Coronary artery (tissue), 2 donors: ENCODE data around the gene MATN1.
"Not testable (repeated sequence)": the region's sequence is repeated elsewhere in the genome, so short reads cannot be mapped to it uniquely, and the experiment has no call there.

Experiments used
- DNase-seq: peaks from one replicate; pipeline ENCODE4 v3.0.0-alpha.2; 2017; ENCODE audit warnings: low spot score
- H3K27ac ChIP-seq, 2 donors: fragments of 200-600 bp; sonication (generic); one replicate each; pipeline ENCODE4 v1.5.1; 2016 to 2019
- H3K4me3 ChIP-seq: fragments of 200-600 bp; sonication (generic); 2 replicates; pipeline ENCODE4 v1.5.1; 2016; ENCODE audit warnings: mild to moderate bottlenecking, moderate library complexity
- TF ChIP-seq, protein P1 (sequence below): fragments of 200-600 bp; sonication (generic); IDR thresholded peaks from one replicate; pipeline ENCODE4 v1.5.1; 2019; ENCODE audit warnings: antibody characterized with exemption

MATN1 gene, protein sequence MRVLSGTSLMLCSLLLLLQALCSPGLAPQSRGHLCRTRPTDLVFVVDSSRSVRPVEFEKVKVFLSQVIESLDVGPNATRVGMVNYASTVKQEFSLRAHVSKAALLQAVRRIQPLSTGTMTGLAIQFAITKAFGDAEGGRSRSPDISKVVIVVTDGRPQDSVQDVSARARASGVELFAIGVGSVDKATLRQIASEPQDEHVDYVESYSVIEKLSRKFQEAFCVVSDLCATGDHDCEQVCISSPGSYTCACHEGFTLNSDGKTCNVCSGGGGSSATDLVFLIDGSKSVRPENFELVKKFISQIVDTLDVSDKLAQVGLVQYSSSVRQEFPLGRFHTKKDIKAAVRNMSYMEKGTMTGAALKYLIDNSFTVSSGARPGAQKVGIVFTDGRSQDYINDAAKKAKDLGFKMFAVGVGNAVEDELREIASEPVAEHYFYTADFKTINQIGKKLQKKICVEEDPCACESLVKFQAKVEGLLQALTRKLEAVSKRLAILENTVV

DNA sequence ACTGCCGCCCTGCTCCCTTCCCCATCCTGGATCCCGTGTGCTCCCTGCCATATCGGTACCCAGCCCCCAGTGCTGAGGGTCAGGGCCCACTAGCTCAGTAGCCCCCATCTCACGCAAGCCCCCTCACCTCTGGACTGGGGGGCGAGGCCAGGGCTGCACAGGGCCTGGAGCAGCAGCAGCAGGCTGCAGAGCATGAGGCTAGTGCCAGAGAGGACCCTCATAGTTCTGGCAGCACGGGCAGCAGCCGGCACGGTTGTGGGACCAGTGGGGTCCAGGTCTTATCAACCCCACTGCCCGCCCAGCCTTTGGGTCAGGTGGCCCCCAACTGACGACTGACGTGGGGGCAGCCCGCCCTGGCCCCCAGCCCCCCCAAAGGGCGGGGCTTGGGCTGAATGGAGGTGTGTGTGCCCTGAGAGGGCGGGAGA, at the start of gene MATN1:
Gene MATN1 (minus strand): TSS at position 255 of the 425 bp plus-strand sequence. CDS start 34 bp downstream, at position 221.
- TF ChIP-seq, protein P1, sequence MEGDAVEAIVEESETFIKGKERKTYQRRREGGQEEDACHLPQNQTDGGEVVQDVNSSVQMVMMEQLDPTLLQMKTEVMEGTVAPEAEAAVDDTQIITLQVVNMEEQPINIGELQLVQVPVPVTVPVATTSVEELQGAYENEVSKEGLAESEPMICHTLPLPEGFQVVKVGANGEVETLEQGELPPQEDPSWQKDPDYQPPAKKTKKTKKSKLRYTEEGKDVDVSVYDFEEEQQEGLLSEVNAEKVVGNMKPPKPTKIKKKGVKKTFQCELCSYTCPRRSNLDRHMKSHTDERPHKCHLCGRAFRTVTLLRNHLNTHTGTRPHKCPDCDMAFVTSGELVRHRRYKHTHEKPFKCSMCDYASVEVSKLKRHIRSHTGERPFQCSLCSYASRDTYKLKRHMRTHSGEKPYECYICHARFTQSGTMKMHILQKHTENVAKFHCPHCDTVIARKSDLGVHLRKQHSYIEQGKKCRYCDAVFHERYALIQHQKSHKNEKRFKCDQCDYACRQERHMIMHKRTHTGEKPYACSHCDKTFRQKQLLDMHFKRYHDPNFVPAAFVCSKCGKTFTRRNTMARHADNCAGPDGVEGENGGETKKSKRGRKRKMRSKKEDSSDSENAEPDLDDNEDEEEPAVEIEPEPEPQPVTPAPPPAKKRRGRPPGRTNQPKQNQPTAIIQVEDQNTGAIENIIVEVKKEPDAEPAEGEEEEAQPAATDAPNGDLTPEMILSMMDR: no peak
- Histone ChIP-seq H3K27ac (no peak within 1 kb of the TSS), H3K4me3 (no peak within 1 kb of the TSS)
- DNase-seq: no peak

DNA sequence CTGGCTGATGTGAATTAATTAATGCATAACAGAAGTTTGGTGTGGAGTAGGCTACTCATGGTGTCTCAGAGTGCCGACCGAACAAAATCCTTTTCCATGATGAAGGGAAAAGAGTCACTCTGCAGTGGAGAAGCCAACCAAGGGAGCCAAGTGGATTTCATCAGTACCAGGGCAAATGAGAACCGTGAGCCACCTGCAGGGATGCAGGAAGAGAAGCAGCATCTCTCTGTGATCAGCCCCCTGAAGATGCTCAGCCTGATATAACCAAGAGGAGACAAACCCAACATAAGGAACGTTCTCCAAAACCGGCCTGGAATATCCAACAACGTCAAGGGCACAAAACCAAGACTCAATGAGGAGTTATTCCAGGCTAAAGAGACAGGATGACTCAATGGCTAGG, 47.6 kb upstream of the MATN1 start:
- no peak overlapping the region for H3K4me3 ChIP-seq
- TF ChIP-seq, protein P1: no peak
- no peak overlapping the region for H3K27ac ChIP-seq
- no peak for DNase-seq

DNA sequence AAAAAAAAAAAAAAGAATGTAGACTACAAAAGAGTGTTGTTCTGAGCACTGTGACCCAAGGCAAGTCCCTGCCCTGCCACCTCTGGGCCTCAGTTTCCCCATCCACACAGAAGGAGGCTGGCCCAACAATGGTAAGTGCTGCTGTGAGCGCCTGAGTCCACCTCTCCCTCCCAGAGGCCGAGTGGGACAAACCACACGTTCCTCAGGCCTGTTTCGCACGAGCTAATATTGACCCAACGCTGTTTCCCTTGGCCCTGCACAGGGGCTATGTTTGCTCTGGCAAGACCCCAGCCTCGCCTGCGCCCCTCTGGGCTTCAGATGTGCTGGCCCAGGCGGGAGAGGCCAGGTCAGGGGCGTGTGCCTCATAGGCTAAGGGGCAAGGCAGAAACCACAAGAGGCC, 46.8 kb upstream of the MATN1 start:
- Histone ChIP-seq H3K4me3 (no peak overlapping the region), H3K27ac (no peak overlapping the region)
- DNase-seq: no peak
- TF ChIP-seq, protein P1: no peak

DNA sequence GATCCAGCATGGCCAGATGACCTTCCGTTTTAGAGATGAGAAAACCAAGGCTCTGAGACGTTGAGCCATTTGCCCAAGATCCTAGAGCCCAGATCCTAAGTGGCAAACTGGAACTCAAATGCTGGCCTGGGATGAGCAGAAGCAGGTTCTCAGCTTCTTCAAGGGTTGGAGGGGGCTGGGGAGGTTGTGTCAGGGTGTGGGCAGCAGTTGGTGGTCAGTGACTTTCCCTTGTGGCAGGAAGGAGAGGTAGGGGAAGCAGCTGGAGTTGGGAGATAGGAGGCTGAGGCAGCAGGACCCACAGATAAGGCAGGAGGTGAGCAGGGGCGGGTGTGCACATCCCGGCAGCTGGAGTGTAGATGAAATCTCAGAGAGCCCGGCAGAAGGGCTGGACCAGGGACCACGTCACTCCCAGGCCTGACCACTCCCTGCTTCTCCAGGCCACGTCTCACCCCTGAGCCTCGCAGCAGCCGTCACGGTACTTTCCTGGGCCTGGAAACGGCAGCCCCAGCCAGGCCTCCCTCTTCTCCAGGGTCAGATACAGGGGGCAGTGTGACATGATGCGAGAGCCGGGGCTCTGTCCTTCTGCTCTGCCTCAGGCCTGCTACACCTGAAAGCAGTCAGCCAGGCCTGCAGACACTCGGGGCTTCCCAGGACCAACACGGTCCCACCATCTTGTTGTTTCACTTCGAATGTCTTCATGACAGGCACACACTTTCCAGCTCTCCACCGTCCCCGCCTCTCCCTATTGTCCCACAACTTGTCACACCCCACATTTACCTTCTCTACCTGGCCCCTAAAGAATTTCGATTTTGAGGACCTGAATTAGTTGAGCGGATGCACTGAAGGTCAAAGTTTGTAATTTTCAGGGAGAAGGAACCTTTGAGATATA, 45.7 kb upstream of the MATN1 start:
- DNase-seq: no peak
- H3K27ac ChIP-seq: no peak overlapping the region
- TF ChIP-seq, protein P1: no peak
- no peak overlapping the region for H3K4me3 ChIP-seq

DNA sequence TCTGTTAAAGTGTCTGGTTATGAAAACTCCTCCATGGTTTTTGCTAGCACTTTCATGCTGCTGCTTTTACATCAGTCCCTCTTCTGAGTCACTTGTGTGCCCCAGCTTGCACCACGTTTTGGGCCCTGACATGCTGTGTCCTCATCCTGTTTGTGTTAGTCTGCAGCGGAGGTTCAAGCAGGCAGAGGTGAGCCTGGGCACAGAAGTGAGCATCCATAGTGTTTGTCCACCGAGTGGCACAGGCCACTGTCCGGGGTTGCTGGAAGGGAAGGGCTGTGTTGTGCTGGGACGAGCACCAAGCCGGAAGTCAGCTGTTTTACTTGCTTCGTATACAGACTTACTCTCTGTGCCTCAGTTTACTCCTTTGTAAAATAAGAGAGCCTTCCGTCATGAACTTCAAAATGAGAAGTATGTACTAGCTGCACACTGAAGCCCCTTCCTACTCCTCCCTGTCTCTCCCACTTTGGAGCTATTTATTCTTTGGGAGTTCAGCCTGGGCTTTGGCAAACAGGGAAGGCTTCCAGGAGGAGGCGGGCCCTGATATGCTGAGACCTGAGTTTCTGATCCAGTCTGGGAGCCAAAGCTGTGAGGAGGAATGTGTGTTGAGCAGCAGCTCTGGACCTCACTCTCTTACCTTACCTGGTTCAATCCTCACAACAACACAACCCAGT, 44.9 kb upstream of the MATN1 start:
- TF ChIP-seq, protein P1: no peak
- Histone ChIP-seq H3K4me3 (no peak overlapping the region), H3K27ac (no peak overlapping the region)
- DNase-seq: no peak

DNA sequence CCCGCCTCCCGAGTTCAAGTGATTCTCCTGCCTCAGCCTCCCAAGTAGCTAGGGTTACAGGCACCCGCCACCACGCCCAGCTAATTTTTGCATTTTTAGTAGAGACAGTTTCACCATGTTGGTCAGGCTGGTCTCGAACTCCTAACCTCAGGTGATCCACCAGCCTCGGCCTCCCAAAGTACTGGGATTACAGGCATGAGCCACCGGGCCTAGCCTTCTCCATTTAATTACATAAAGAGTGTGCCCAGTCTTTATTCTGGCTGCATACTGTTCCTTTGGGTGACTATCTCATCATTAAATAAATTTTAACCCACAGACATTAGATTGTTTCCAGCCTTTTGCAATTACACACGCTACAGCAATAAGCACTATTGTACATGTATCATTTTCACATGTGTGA, 43.6 kb upstream of the MATN1 start:
- H3K4me3 ChIP-seq, DNase-seq, H3K27ac ChIP-seq: not testable (repeated sequence)
